NCI-H1694 treated with DMSO at 0.1 percent for 48 hours (cell line): Measurements from ENCODE around the gene SDK1.

Experiments
- DNase-seq: peaks from one replicate; lab custom pipeline; 2025; lab: John Stamatoyannopoulos, UW

The SDK1 gene

DNA sequence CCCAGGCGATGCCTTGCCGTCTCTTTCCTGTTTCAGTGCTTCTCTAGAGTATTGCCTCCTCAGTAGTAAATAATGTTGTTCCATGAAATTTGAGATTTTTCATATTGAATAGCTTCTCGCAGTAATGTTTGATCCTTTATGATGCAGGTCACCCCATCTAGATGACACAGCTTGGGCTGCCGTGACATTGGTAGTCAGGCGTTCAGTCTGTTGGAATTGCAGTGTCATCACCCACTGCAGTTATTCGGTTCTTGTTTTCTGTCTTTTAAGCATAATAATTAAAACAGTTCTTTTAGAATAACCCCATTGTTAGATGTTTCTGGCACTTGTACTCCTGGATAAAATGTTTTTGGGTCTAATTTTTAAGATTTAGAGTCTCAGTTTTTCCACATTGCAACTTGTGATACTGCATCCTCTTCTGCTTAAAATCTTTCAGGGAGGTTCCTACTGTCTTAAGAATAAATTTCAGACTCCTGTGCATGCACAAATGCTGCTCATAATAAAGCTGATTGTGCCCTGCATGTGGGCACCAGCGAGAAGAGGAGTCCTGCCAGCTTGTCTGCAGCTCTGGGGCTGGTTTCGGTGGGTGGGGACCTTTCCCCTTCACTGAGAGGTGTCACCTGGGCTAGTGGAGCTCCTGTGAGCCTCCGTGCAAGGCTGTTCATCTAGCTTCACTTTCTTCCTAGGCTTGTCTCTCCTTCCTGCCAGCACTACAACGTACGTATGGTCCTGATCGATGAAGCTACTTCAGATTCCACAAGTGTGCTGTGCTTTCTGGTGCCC, 44.8 kb downstream of the SDK1 start:
- no peak for DNase-seq

DNA sequence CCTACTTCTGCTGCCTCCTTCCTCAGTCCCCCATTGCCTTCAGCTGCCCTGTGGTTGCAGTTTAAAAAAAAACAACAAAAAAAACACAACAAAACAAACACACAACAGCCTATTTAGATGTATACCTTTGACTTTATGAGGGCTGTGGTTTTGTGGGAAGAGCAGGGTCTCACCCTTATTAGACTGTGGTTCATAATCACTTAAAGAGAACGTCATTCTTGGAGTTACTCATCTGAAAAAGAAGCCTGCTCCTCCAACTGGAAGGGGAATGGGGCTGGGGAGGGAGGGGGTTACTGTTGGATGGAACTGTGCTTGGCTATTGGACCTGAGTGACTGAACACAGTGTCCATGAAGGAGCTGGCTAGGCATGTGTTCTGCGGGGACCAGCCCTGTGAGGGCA, 48.1 kb downstream of the SDK1 start:
- no peak for DNase-seq

DNA sequence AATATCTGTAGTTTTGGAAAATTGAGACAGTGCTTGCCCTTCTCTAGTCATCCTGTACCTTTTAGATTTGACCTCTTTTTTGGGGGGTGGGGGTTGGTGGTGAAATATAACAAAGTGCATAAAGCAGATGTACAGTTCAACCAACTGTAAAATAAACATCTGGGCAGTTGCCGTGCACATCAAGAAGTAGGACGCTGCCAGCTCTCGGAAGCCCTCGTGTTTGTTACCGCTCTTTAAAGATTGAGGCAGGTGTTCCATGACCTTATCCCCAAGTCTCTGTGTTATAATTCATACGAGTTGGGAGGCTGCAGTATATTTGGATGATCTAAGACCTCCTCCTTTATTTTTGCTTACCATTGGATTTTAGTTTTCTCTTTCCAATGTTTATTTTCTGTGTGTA, 55.1 kb downstream of the SDK1 start:
- DNase-seq, result peak; percentile 13

DNA sequence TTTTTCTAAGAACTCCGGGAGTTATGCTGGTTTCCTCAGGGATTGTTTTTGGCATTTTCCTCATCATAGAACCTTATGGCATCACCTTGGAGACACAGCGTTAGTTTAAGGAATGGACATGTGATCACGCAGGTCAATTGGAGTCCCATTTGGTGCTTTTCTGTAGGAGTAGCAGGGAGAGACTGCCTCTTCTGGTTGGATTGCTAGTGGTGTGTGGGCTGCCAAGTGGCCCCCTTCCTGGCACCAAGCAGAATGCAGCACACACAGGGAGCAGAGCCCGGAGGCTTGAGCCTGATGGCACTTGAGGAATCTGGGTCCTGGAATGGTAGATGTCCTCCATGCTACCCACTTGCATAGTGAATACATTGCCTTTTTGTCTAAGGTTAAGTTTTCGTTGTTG, 57.9 kb downstream of the SDK1 start:
- no peak for DNase-seq

DNA sequence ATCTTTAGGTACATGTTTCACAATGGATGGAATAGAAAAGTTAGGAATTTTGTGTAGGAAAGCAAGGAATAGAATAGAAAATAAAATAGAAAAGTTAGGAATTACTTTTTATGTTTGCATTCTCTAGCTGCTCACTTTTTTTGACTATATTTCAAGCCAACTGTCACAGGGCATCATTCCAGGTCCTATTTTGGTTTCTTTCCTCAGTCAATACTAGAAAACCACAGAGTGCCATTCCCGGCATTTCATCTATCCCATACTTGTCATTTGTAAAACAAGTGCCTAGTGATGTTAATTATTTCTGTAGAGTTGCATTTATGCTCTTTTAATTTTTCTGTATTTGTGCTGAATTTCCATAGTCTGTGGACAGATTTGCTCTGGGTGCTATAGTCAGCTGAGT, 66.2 kb downstream of the SDK1 start:
- DNase-seq, result no peak

DNA sequence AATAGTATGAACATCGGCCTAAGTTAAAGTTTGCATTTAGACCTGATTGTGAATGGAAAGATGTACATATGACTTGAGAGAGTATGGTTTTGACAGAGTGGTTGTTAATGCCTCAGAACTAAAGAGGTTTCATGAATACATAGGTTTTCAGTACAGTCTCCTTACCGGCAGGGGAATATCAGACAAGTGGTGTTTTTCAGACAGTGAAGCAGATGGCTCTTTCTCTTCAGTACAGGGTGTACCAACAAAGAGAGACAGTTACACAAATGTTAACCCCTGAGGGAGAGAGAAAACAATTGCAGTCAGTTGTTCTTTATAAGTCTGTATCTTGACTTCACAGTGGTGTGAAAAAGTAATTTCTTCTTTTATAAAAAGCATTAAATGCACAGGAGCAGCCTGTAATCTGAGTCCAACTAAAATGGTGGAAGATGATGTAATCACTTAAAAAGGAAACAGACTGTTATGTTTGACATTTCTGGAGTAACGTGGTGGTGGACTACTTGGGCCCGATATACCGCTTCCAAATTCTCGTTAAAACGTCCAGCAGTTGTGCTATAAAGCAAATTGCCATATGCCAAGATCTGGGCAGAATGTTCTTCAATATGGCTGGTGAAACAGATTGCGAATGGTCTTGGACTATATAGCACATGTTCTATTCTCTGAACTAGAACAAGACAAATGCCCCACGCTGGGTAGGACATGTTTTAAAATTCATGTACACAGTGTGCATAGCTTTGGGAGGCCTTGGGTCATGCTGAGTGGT, 69.2 kb downstream of the SDK1 start:
- DNase-seq, result peak; percentile 93

DNA sequence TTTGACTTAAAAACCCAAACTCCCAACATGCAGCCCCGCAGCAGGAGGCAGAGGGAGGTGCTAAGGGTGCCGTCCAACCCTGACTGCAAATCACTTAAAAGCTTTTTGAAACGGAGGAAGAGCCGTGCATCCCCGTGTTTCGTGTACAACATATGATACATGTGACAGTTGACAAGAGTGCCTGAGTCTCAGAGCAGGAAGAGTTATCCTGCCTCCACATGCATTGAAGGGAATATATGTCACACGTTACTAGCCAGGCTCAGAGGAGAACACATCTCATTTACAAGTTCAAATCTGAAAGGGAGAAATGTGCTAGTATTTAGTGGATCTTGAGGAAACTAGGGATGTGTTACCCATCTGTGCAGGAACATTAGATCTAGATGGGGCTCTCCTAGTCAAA, 69.9 kb downstream of the SDK1 start:
- DNase-seq, result no peak

DNA sequence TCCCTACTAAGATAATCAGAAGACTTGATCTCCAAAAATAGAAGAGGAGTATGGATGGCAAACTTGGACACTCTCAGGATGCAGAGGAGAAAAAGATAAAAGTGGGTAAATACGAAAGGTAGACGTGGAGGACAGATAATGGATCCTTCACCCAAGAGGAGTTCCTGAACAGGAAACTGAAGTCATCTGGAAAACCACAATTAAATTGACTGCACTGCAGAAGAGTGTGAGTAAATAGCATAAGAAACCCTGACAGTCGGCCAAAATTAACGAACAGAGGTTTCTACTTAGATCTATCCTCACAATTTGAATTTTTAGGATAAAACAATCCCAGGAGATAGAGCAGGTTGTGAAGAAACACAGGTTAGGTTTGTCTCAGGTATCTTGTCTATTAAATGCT, 70.5 kb downstream of the SDK1 start:
- DNase-seq, result no peak

DNA sequence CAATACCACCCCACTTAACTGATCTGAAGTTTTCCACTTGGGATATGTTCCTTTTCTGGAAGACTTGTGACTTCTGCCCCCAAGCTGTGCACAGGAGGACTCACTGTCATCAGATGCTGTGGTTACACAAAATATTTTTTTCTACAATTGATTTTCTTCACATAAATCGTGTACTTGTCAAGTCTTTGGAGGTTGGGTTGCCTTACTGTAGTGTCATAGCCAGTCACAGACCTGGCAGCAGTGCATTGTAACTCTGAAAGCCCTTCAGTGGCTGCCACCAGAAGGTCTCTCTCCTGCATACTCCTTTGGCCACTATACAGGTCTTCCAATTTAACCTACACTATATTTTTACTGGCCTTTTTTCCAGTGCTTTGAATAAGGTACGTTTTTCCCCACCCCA, 73.2 kb downstream of the SDK1 start:
- DNase-seq, result no peak

DNA sequence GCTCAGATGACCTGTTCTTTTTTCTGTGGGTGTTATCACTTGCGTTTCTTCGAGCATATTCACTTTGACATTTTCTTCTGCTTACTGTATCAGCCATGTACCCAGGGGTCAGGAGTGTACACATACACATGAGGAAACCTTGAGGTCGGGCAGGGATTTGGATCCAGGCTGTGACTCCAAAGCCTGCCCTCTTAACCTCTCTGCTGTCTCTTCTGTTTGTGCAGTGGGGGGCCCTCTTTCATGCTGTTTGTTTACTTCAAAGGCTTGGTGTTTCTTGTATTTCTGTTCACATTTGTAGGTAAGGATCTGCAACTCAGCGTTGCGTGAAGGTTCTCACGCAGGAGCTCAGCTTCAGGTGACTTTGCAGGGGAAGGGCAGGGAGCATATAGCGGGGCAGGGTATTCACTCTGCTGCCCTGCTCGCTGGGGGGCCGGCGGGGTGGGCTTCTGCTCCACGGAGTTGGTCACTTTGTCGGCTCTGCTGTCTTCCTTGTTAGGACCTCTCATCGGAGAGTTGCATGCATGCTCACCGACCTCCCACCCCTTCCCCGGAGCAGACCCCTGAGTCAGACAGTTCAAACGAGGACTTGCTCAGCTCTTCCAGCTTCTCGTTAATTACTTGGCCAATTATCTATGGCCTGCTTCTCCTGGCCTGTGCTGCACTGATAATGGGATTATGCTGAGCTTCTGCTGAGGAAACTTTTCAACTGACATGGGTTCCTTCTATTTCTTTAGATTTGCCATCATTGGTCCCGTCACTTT, 77.5 kb downstream of the SDK1 start:
- no peak for DNase-seq

DNA sequence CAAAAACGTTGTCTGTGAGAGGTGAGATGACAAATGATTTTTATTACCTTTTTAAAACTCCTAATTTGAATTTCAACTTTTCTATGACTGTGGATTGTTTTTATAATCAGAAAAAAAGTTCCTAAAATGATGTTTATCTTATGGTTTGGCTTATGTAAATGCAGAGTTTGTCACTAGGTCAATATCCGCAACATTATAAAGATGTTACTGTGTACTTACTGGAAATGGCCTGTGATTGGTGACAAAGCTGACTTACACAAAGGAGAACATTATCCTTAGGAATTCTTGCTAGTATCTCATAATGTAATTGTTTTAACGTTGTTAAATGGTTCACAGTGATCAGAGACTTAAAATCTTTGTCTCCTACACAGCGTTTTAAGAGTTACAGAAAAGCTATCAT, 79.0 kb downstream of the SDK1 start:
- no peak for DNase-seq

DNA sequence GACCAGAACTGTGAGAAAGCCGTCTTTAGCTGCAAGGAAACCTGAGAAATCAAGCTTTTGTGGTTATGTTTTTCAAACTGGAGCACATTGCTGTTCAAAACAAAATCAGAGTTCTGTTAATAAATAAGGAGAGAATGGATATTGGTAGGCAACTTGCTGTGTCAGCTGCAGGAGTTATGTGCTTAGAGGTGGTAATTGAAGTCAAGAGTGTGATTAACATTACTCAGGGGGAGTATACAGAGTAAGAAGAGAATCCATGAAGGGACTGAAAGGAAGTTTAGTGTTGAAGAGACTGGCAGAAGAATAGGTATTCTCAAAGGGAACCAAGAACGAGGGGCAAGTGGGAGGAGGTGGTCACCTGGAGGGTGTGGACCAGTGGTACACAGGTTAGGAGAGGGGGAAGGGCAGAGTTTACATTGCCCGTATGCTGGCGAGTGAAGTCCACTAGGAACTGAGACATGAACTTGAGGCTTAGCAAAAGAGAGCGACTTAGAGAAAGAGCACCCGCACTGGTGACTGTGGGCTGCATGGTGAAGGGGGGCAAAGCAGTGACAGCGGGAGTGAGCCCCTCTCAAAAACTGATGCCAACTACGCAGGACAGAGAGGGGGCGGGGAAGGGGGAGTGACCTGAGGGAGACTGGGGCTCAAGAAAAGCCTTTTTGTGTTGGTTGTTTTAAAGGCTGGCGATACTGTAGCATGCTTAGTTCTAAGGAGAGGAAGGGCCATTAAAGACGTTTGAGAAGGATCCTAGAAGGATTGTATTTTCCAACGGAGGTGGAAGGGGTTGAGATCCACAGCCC, 80.0 kb downstream of the SDK1 start:
- DNase-seq, result no peak

DNA sequence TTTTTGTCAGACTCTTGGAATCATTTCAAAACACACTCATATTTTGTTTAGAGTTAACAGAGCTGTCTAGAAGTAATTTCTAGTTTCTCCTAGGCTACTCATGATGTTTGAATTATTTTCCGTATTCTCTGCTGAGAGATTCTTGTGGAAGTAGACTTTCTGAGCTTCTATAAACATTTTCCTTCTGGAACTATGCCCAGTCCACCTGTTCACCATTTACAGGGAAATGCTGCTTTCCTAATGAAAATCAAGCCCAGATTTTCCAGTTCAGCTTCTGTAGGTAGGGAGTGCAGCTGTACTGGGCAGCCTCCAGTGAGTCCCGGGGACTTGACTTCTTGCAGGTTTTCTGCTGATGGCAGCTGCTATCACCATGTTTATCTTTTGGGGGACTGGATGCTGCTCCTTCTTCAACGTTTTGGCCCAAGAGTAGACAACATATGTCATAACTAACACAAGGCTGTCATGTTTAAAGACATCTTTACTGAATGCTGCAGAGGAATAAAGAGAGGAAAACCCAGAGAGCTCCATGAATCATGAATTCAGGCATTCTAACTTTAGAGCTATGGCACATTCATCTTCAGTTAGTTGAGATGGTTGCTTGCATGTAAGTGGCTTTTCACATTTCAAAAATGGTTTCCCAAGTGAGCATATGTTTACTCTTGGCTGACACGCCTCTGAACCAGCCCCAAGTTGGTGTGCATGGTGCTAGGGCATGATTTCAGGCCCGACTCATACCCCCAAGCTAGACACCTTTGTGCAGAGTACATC, 85.6 kb downstream of the SDK1 start:
- DNase-seq, result no peak

DNA sequence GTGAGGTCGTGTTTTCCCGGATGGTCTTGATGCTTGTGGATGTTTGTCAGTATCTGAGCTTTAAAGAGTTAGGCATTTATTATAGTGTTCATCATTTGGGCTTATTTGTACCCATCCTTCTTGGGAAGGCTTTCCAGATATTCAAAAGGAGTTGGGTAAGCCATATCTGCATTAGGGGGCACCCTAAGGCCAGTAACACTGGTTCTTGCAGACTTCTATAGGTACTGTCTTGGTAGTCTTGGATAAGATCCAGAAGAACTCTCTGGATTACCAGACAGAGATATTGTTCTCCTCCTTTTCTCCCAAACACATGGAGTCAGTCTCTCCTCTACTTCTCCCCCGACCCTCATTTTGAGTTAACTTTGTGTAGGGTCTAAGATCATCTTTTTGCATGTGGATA, 92.8 kb downstream of the SDK1 start:
- no peak for DNase-seq

DNA sequence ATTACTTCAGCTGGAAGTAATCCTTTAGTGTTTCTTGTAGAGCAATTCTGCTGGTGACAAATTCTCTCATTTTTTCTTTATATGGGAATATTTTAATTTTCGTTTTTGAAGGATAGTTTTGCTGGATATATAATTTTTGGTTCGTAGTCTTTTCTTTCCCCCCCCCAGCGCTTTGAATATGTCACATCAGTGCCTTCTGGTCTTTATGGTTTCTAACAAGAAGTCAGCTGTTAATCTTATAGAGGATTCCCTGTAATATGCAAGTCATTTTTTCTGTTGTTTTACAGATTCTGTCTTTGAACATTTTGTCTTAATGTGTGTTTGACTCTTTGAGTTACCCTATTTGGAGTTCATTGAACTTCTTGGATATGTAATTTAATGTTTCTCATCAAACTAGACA, 96.3 kb downstream of the SDK1 start:
- DNase-seq, result no peak

DNA sequence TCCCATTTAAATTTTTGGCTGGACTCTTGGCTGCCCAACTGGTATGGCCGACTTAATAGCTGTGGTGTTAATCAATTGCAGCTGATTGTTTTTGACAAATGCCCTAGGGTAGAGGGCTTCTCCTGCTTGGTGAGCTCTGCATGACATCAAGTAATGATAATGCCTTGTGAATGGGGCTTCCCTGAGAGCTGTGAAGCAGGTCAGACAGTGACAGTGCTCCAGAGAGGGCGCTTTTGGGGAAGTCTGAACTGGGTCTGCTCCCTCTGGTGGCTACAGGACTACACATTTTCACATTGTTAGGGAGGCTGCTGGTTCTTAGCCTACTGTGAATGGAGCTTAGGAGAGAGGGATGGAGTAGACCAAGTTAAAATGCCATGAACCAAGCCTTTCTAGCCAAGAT, 98.8 kb downstream of the SDK1 start:
- no peak for DNase-seq

DNA sequence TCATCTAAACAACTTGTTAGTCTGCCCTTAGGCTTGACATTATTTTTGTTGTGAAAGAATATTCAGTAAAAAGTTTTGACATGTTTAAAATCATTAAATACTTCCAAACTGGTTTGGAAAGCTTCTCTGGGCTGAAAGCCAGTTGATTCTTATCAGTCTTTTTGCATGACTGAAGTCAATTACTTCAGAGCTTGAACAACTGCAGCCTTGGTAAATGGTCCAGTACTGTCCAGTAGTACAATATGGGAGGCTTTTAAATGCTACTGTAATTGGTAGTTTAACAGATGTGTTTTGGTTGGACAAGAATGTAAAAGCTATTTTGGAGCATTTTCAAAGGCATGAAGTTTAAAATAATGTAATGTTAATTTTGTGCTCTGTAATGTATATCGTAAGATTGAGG, 103.4 kb downstream of the SDK1 start:
- DNase-seq, result no peak

DNA sequence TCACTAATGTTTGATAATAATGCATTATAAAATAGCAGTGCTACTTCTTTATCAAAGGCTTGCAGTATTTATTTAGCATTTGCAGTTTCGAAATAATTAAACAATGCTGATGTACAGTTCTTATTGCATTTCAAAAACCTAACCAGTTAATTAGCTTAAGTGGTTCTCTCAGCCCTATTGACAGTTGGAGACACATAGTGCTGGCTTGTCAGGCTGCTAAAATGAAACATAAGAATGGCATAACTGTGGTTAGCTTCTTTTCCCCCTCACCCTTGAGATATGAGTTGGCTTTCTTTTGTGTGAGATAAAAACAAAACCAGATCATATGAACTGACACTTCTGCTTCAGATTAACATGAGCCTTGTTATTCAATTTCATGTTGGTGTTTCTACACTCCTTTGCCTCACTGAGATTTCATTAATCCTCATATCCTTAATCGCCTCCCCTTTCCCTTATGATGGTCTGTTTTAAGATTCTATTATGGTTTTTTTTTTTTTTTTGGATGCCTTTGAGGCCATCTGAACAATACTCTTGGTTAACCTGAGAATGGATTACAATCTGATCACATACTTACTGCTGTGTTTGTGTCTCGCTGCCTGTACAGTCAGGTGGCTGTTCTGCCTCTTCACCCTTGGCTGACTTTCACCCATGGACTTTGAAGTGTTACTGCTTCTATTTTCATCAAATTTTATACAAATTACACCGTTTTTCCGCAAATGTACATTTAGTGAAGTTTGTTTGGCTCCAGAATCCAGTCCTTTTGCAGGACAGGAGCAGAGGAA, 108.0 kb downstream of the SDK1 start:
- DNase-seq, result no peak

DNA sequence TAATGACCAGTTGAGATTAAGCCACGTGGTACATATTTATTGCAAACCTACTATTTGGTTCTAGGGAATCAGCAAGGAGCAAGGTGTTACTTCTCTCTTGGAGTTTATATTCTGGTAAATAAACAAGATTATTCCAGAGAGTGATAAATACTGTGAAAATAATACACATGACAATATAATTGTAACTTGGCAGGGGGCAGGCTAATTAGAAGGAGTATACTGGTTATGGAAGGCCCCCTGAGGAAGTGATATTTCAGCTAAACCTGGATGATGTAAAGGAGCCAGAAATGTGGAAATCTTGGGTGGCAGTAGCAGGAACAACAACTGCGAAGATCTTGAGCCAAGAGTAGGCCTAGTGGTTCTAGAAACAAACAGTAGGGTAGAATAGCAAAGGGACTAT, 111.8 kb downstream of the SDK1 start:
- no peak for DNase-seq

DNA sequence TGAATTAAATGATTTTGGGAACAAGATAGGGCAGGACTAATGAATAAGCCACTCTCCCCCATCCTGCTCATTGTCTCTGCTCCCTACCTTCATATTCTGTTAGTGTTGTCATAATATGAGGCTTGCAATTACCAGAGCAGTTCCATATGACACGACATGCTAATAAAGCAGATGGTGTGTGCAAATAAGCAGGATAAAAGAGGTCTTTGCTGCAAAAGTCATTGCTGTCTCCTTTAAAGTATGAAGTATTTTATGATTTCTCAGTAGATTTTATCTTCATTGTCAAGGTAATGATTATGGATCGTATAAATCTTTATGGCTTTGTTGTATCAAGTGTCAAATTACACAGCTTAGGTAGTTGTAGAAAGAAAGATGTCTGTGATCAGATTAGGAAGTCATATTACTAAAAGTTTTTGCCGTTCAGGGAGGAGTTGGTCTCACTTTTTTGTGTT, 114.8 kb downstream of the SDK1 start:
- DNase-seq, result peak; percentile 84
